NCI-H2171 treated with DMSO at 0.1 percent for 48 hours (cell line): ENCODE results near the gene SYNC.
"Not testable (repeated sequence)": the region's sequence is repeated elsewhere in the genome, so short reads cannot be mapped to it uniquely, and the experiment has no call there.

Experiments used
- DNase-seq: peaks from one replicate; lab custom pipeline; 2025; lab: John Stamatoyannopoulos, UW

The SYNC gene

GRCh38 chr1:32693455-32694174 lies 9.0 kb downstream of the SYNC start:
- no peak for DNase-seq

DNA sequence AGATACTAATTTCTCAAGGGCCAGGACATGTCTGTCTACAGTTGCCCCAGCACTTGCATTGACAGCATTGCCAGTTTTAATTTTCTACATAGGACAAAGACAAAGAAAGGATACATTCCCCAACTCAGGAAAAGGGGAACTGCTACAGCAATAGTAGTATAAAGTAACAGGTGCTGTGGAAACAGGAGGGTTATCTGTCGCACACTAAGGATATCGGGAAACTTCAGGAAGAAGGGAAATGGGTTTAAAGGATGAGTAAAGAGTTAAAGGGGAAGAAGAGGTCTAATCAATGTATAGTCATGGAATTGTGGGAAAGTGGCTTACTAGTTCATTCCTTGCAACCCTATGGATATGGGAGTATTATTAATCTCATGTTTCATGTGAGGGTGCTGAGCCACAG lies 16.2 kb downstream of the SYNC start:
- DNase-seq = no peak

DNA sequence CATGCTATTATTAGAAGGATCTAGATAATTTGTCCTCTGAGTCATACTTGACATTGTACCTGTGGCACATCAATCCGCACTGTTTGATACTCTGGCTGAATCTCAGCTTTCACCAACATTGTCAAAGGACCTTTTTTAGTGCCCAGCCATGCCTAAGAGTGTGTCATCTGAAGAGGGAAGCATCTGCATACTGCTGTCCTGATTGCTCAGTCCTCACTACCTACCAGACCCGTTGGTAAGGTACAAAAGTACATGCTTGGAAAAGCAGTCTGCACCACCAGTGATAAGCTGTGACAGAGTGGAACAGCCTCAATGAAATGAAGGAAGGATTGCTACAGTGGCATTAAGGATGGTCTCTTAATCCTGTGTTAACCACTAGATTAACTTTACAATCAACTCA lies 17.1 kb downstream of the SYNC start:
- DNase-seq = no peak

GRCh38 chr1:32684167-32684811 lies 18.3 kb downstream of the SYNC start:
- DNase-seq = no peak

DNA sequence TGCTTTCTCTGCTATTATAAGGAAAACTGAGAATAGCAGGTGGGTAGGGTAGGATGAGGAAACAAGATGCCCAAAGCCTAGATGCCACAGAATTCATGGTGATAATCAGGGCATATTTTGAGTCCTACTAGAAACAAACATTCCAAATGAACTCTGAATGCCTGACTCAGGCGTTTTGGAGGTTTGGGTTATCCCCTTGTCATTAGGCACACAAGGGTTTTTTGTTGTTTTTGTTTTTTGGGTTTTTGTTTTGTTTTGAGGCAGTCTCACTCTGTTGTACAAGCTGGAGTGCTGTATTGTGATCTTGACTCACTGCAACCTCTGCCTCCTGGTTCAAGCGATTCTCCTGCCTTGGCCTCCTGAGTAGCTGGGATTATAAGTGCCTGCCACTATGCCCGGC lies 19.2 kb downstream of the SYNC start:
- no peak for DNase-seq

GRCh38 chr1:32681999-32682398 lies 20.6 kb downstream of the SYNC start:
- no peak for DNase-seq

- DNase-seq = no peak
Measured at GRCh38 chr1:32681509-32681908, 21.1 kb downstream of the SYNC start.

DNA sequence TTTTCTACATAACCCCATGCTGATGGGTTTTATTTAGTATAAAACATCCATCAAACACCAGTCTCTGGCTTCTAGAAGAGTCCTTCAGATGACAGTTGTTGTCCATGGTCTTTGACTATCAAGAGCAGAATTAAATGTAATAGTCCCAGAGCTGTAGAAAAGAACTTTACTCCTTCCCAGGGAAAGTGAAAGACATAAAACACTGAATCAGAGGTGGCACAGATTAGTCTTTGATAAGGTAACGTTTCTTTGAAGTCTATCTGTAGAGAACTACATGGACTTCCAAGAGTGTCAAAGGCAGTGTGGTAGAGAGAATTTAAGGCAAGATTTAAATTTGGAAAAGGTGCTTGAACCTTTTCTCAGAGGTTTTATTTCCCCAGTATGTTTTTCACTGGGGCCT lies 21.9 kb downstream of the SYNC start:
- no peak for DNase-seq

GRCh38 chr1:32679993-32680392 lies 22.6 kb downstream of the SYNC start:
- DNase-seq = not testable (repeated sequence)

- DNase-seq = no peak
Measured at GRCh38 chr1:32676945-32677344, 25.6 kb downstream of the SYNC start.

DNA sequence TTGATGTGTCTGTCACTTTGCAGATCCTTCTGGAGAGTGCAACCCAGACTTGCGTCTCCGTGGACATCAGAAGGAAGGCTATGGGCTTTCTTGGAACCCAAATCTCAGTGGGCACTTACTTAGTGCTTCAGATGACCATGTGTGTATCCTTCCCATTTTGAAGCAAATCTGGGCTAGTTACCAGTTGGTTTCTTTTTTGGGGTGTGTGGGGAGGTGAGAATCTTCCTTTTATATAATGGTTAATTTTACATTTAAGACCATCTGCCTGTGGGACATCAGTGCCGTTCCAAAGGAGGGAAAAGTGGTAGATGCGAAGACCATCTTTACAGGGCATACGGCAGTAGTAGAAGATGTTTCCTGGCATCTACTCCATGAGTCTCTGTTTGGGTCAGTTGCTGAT lies 33.9 kb downstream of the SYNC start:
- not testable (repeated sequence) for DNase-seq

DNA sequence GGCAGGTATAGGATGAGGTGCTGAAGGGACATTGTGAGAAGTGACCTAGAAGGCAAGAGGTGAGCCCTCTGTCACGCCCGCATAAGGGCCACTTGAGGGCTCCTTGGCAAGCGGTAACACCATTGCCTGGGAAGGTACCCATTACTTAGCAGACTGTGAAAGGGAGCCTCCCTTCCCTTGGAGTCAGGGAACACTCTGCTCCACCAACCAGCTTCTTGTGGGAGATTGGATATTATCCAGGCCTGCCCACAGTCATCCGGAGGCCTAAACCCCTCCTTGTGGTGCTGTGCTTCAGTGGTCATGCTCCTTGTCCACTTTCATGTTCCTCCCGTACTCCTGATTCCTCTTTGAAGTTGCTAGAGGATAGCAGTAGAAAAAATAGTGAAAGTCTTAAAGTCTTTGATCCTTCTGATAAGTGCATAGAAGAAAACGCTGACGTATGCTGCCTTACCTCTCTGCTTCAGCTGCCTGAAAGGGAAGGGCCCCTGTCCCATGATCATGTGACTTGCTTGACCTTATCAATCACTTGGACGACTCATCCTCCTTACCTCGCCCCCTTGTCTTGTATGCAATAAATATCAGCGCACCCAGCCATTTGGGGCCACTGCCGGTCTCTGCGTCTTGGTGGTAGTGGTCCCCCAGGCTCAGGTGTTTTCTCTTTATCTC lies 35.5 kb downstream of the SYNC start:
- no peak for DNase-seq

DNA sequence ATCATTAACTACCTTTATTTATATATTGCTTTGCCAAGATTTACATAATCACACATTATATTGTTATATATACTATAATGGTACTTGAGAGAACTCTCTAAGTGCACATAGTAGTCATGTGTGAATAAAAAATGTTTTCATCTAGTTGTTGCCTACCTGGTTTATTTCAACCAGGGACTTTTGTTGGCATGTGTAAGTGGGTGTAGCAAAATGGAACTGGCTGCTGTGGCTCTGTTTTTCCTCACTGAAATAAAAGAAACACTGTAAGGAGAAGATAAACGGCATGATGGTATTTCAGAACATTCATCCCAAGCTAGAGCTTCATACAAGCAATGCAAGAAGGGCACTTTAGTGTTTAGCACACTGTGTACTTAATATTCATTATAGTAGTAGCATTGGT lies 36.7 kb downstream of the SYNC start:
- no peak for DNase-seq

DNA sequence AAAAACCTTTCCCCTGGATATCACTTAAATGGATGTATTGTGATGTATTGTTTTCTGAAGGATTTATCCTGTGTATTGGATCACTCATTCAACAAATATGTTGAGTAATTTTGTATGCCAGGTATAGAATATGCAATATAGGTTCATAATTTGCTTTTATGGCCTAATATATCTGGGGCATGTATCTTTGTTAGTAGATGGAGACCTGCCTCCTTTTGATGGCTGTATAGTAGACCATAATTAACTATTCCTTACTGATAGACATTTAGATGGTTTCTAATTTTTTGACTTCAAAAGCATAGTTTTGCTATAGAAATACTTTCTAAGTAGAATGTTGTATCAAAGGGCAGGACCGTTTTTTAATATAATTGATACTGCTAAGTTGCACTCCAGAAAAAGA lies 43.0 kb downstream of the SYNC start:
- no peak for DNase-seq

DNA sequence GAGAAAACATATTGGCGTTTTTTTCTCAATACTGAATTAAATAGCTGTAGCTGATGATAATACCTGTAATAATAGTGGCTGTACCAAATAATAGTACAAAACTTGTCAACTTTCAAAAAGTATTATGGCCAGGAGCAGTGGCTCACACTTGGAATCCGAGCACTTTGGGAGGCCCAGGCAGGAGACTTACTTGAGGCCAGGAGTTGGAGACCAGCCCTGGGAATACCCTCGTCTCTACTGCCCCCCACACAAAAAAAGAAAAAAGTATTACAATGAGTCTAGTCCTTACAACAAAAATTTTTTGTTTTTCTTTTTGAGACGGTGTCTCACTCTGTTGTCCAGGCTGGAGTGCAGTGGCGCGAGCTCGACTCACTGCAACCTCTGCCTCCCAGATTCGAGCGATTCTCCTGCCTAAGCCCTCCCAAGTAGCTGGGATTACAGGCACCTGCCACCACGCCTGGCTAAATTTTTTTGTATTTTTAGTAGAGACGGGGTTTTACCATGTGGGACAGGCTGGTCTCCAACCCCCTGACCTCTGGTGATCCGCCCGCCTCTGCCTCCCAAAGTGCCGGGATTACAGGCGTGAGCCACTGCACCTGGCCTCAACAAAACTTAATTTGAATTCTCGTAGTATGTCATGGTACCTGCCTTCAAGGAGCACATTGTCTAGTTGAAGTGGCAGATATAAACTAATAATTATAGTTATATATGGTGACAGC lies 50.2 kb downstream of the SYNC start:
- DNase-seq = no peak

- peak; percentile 54 for DNase-seq
Measured at GRCh38 chr1:32651461-32652073, 51.0 kb downstream of the SYNC start.

DNA sequence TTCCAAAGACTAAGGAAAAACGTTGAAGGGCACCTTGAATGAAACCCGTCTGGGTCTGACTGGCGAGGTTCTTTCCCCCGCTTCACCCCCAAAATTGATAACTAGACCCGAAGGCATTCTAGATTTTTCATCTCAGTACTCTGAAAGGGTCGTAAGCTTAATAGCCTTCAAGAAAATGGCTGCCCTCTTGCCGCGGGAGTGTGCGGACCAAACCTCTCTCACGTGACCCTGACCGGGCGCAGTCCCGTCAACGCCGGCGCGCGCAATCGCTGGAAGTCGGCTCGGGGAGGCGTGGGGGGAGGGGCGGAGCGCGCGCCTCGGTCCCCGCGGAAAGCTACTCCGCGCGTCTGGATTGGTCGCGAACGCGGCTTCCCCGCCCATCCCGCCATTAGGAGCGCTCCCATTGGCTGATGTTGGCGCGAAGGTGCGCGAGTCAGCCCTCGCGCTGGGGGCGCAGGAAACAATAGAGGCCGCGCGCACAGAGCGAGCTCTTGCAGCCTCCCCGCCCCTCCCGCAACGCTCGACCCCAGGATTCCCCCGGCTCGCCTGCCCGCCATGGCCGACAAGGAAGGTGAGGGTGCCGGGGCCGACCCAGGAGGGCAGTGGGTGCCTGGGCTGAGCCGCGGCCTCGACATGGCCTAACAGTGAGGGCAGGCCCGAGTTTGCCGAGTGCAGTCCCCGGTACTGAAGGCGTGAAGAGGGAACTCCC lies 51.7 kb downstream of the SYNC start, which contains the start of gene RBBP4:
Gene RBBP4 (plus strand): TSS at position 457 of the 709 bp plus-strand sequence. CDS start 99 bp downstream, at position 556.
- peak; percentile 97 for DNase-seq

DNA sequence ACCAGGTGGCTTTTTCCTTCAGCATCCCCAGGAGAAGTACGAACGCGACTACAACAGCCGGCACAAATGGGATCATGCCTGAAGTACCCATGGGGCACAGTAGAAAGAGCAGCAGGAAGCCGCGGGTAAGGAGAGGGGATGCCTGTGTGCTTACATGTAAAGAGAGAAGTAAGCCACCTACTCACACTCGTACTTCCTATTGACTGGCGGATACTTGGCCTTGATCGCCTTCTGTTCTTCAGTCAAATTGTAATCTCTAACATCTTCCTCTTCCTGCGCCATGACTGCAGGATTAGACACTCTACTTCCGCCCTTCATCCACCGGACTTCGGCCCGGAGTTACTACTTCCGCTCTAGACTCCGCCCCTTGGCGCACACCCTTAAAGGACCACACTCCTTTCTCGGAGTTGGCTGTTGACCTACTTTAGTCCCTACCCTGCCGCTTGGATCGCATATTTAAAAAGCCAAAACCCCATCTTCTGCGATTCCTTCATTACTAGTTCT lies 52.3 kb downstream of the SYNC start, which contains the start of gene ZBTB8OS:
Gene ZBTB8OS (minus strand): TSS at position 303 of the 504 bp plus-strand sequence. CDS start 21 bp downstream, at position 282.
- peak; percentile 97 for DNase-seq

DNA sequence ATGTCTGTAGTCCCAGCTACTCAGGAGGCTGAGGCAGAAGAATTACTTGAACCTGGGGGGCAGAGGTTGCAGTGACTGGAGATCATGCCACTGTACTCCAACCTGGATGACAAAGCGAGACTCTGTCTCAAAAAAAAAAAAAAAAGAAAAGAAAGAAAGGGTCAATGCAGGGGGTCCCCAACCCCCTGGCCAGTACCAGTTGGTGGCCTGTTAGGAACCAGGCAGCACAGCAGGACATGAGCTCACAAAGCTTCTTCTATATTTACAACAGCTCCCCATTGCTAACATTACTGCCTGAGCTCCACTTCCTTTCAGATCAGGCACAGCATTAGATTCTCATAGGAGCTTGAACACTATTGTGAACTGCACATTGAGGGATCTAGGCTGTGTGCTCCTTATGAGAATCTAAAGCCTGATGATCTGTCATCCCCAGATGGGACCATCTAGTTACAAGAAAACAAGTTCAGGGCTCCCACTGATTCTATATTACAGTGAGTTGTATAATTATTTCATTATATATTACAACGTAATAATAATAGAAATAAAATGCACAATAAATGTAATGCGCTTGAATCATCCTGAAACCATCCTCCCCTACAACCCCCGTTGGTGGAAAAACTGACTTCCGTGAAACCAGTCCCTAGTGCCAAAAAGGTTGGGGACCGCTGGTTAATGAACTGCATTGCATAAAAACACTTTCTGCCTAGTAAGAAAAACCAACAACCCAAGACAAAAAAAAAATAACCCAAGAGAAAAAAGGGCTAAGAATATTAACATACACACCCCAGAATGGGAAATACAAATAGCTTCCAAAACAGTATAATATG lies 55.0 kb downstream of the SYNC start:
- DNase-seq = no peak

DNA sequence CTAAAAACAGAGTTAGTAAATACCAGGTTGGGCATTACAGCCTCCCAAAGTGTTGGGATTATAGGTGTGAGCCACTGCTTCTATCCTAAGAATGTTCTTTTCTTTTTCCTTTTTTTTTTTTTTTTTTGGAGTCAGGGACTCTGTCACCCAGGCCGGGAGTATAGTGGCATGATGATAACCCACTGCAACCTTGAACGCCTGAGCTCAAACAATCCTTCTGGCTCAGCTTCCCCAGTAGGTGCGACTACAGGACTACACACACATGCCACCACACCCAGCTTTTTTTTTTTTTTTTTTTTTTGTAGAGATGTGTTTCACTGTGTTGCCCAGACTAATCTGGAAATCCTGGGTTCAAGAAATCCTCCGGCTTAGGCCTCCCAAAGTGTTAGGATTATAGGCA lies 58.1 kb downstream of the SYNC start:
- DNase-seq = no peak
